HL-60 (cell line): Measurements from ENCODE around the gene SOX18.

Experiments
- DNase-seq, 2 experiments: peaks; one replicate each; pipeline ENCODE4 v3.0.0-alpha.2; 2010 to 2020; ENCODE audit warnings: low read depth in 1 of 2, low spot score in 1 of 2
- H3K27ac ChIP-seq: fragments of 250-450 bp; sonication (Bioruptor Pico); replicated peaks from 2 replicates; pipeline ENCODE4 v1.5.1; 2020; ENCODE audit warnings: mild to moderate bottlenecking, moderate library complexity
- H3K27me3 ChIP-seq: fragments of 250-450 bp; sonication (Bioruptor Pico); 2 replicates; pipeline ENCODE4 v1.5.1; 2021; ENCODE audit warnings: mild to moderate bottlenecking, moderate library complexity; ENCODE audit not compliant: insufficient read depth, poor library complexity, severe bottlenecking
- H3K4me3 ChIP-seq: replicated peaks from 2 replicates; pipeline ENCODE4 v1.5.1; 2011; ENCODE audit warnings: mild to moderate bottlenecking, control low read depth, low read length; ENCODE audit not compliant: insufficient read depth
- GABPA ChIP-seq: IDR thresholded peaks from 2 replicates; pipeline ENCODE4 v1.6.1; 2012; ENCODE audit warnings: low read depth
- POLR2AphosphoS5 ChIP-seq: IDR thresholded peaks from 2 replicates; pipeline ENCODE4 v1.6.1; 2012; ENCODE audit warnings: low read depth
- REST ChIP-seq: IDR thresholded peaks from 2 replicates; pipeline ENCODE4 v1.6.1; 2012; ENCODE audit warnings: low read depth; ENCODE audit not compliant: insufficient replicate concordance
- SPI1 ChIP-seq: IDR thresholded peaks from 2 replicates; pipeline ENCODE4 v1.6.1; 2012; ENCODE audit warnings: low read depth, mild to moderate bottlenecking, borderline replicate concordance
- TF ChIP-seq, protein P1 (sequence below): IDR thresholded peaks from one replicate; pipeline ENCODE4 v1.5.1; 2011; ENCODE audit warnings: low read length, control low read depth, inconsistent platforms; ENCODE audit not compliant: insufficient read depth

SOX18 gene

DNA sequence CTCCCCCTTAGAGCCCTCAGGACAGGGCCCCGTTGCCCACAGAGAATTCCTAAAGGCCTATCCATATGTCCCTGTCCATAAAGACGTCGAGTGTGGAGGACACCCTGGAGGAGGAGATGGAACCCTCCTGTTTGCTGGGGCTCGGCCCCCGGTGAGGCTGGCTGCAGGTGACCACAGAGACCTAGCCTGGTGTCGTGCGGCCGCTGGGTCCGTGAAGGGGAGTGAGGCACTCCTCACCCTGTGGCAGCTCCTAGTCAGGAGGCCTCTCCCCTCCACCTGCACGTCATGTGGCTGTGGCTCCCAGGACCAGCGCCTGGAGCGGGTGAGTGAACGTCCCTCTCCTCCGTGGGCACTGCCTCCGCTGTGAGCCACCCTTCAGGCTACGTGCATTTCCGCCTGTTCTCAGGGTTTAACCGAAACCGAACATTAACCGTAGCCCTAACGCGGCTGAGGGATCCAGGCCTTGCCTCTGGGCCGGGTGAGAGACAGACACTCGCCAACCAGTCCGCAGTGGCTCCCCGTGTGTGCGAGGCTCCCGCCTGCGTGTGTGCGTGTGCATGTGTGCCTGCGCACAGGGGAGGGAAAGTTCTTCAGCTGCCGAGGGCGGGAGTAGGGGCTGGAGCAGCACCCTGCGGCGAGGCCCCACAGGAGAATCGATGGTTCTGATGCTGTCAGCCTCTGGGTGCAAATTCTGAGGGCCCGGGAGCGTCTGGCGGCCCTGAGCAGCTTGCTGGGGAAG, 7.6 kb upstream of the SOX18 start:
- DNase-seq: no peak
- Histone ChIP-seq H3K4me3 (no peak overlapping the region), H3K27ac (no peak overlapping the region), H3K27me3 (no peaks in the 10 kb centered on the region)
- no peak for TF ChIP-seq GABPA
- TF ChIP-seq, protein P1, sequence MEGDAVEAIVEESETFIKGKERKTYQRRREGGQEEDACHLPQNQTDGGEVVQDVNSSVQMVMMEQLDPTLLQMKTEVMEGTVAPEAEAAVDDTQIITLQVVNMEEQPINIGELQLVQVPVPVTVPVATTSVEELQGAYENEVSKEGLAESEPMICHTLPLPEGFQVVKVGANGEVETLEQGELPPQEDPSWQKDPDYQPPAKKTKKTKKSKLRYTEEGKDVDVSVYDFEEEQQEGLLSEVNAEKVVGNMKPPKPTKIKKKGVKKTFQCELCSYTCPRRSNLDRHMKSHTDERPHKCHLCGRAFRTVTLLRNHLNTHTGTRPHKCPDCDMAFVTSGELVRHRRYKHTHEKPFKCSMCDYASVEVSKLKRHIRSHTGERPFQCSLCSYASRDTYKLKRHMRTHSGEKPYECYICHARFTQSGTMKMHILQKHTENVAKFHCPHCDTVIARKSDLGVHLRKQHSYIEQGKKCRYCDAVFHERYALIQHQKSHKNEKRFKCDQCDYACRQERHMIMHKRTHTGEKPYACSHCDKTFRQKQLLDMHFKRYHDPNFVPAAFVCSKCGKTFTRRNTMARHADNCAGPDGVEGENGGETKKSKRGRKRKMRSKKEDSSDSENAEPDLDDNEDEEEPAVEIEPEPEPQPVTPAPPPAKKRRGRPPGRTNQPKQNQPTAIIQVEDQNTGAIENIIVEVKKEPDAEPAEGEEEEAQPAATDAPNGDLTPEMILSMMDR: no peak
- TF ChIP-seq REST: no peak
- no peak for TF ChIP-seq SPI1
- no peak for TF ChIP-seq POLR2AphosphoS5

DNA sequence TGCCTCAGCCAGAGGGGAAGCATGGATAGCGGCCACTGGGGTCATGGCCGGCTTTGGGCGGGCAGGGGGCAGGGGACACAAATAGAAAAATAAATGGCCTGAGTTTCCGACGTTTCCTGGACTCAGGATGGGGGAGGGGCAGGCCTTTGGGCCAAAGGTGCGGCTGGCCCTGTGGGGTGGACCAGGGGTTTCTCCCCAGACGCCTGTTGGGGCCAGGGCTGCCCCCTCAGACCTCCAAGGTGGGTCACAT, 7.1 kb upstream of the SOX18 start:
- TF ChIP-seq REST (no peak), POLR2AphosphoS5 (no peak), SPI1 (no peak), GABPA (no peak)
- TF ChIP-seq, protein P1: no peak
- Histone ChIP-seq H3K4me3 (no peak overlapping the region), H3K27me3 (no peaks in the 10 kb centered on the region), H3K27ac (no peak overlapping the region)
- DNase-seq: no peak

- no peak for DNase-seq
- H3K27ac ChIP-seq: no peak overlapping the region
- TF ChIP-seq SPI1 (no peak), POLR2AphosphoS5 (no peak), GABPA (no peak), REST (no peak)
- TF ChIP-seq, protein P1: no peak
- no peak overlapping the region for H3K4me3 ChIP-seq
- H3K27me3 ChIP-seq: no peaks in the 10 kb centered on the region
Observed at GRCh38 chr20:64055893-64056638, 6.6 kb upstream of the SOX18 start.
